ENCODE measurements around the gene DOCK3.

GRCh38 chr3:51357856-51358255 is 683.1 kb downstream of the DOCK3 start:
- TF ChIP-seq CTCF (IDR thresholded peaks at IDR 0.05) = no peak
- TF ChIP-seq POLR2A (IDR thresholded peaks at IDR 0.05) = no peak
- TF ChIP-seq EP300 (IDR thresholded peaks at IDR 0.05) = no peak
